Liver (tissue), 3 donors: ENCODE results near the gene SBK1.

Source experiments
- ATF3 ChIP-seq: IDR thresholded peaks from 2 replicates; pipeline ENCODE4 v1.6.1; 2016; ENCODE audit warnings: antibody characterized with exemption
- CTCF ChIP-seq: fragments of 150-350 bp; IDR thresholded peaks from 2 replicates; pipeline ENCODE4 v1.5.1; 2017; ENCODE audit warnings: improper control_type of control experiment, low read depth, low read length; ENCODE audit not compliant: missing input control
- HNF4G ChIP-seq: IDR thresholded peaks from 2 replicates; pipeline ENCODE4 v1.6.1; 2016; ENCODE audit warnings: antibody characterized with exemption
- TAF1 ChIP-seq: conservative IDR thresholded peaks from 2 replicates; pipeline ENCODE4 v1.6.1; 2016; ENCODE audit warnings: antibody characterized with exemption, mild to moderate bottlenecking
- donor health status: healthy.
- donor health status: healthy.

GRCh38 chr16:28316054-28316453, 23.7 kb downstream of the SBK1 start:
- TF ChIP-seq CTCF: no peak
- TF ChIP-seq HNF4G: no peak
- no peak for TF ChIP-seq ATF3
- no peak for TF ChIP-seq TAF1
